Heart right ventricle (tissue), 16 donors: ENCODE results near the gene COX10. TPM values are rescaled to one million over a fixed set of nuclear protein-coding genes. Genes with fewer than 3 reads are reported as not detected.

ENCODE experiments used
- ATAC-seq, 8 donors: fragments of 200-7000 bp; cut with Tn5 transposase; one replicate each; pipeline ENCODE4 v1.9.1; 2020; ENCODE audit warnings: mild to moderate bottlenecking in 8 of 8, moderate library complexity in 8 of 8, moderate number of reproducible peaks in 1 of 8
- DNase-seq, 2 donors: peaks; one replicate each; pipeline ENCODE4 v3.0.0-alpha.2; 2020
- H3K27ac ChIP-seq, 10 donors: fragments of 200-600 bp; sonication (generic) in 2 of 10; one replicate each; pipeline versions ENCODE4 v1.5.0 to v1.8.0; 2020 to 2022; ENCODE audit warnings: mild to moderate bottlenecking in 3 of 10
- H3K27me3 ChIP-seq, 7 donors: fragments of 200-600 bp; one replicate each; pipeline ENCODE4 v1.8.0; 2021 to 2022; ENCODE audit warnings: mild to moderate bottlenecking in 2 of 7
- H3K36me3 ChIP-seq, 9 donors: fragments of 200-600 bp; sonication (generic) in 1 of 9; one replicate each; pipeline versions ENCODE4 v1.5.0 to v1.8.0; 2020 to 2022; ENCODE audit warnings: mild to moderate bottlenecking in 2 of 9
- H3K4me1 ChIP-seq, 9 donors: fragments of 200-600 bp; sonication (generic) in 1 of 9; one replicate each; pipeline versions ENCODE4 v1.5.0 to v1.8.0; 2020 to 2022; ENCODE audit warnings: mild to moderate bottlenecking in 4 of 9
- H3K4me3 ChIP-seq, 10 donors: fragments of 200-600 bp; sonication (generic) in 2 of 10; one replicate each; pipeline versions ENCODE4 v1.5.0 to v1.8.0; 2020 to 2022; ENCODE audit warnings: mild to moderate bottlenecking in 7 of 10, moderate library complexity in 2 of 10
- H3K9me3 ChIP-seq, 11 donors: fragments of 200-600 bp in 10 of 11; sonication (generic) in 2 of 11; one replicate each; pipeline versions ENCODE4 v1.5.0 to v1.8.0; 2013 to 2022; ENCODE audit warnings: mild to moderate bottlenecking in 2 of 11, control low read depth in 1 of 11, moderate library complexity in 1 of 11
- CTCF ChIP-seq, 9 donors: fragments of 200-600 bp; sonication (generic) in 2 of 9; IDR thresholded peaks; one replicate each; pipeline versions ENCODE4 v1.5.0 to v1.8.0; 2021 to 2022; ENCODE audit warnings: antibody characterized with exemption in 9 of 9, mild to moderate bottlenecking in 5 of 9, moderate library complexity in 1 of 9
- WGBS, 2 donors: extraction: QIAGEN DNeasy Blood & Tissue Kit; methylation state at CpG; one replicate each; pipeline ENCODE4 v1.1.7; 2013; ENCODE audit warnings: inconsistent platforms in 1 of 2; 5-methylcytosine and 5-hydroxymethylcytosine counted together
- intact Hi-C, 10 donors: fragments of 100-400 bp; cut with DNase I; formaldehyde crosslinking; loops; one replicate each; pipeline versions ENCODE4 v1.11.1 to v1.14.2; 2022
- polyA plus RNA-seq, 2 donors: library from polyadenylated mRNA; stranded (reverse); fragments of 200-250 nt; gene quantifications; one replicate each; pipeline ENCODE4 v1.2.3, GENCODE V29; 2013
- total RNA-seq, 10 donors: library from RNA; stranded (reverse); fragmentation: NEBNext Ultra II Directional in 3 of 10; extraction: Animal tissue kit (Norgen Biotek cat#: 25700) in 3 of 10; gene quantifications; one replicate each; pipeline versions ENCODE4 v1.2.1 to v1.2.4, GENCODE V29; 2021 to 2023
- donor health status: Arrhythmogenic right ventricular cardiomyopathy.
- donor health status: ischemic (EF 13 %, LVEDD 7.1; RV severe dilation, severe dysfunction).
- donor health status: healthy with polysubstance abuse.
- donor health status: DM: no; HTN: yes; CAD: no.
- donor health status: DM: no; HTN: no; CAD: no.
- donor health status: ischemic (EF 25% LVEDD 6.9; RV normal size, moderate dysfunction).
- donor health status: ischemic (EF 25% LVEDD 5.7; RV mildly dilated, moderate dysfunction).
- donor health status: healthy.
- donor health status: DM: yes; HTN: yes; CAD: no.
- donor health status: Ischemic cardiomyopathy.
- donor health status: ischemic (EF 35%, LVEDD 5.7; RV mildly dilated, moderate dysfunction).
- donor health status: nonischemic (EF 11% LVEDD 7.7; RV severe dilation, severe dysfunction).
- donor health status: DM: yes; HTN: yes; CAD: no.
- donor health status: PGD.
- donor health status: ischemic (EF 29% LVEDD 5.4; RV normal size, mild dysfunction).
- donor health status: nonischemic (EF 23%, LVEDD 6.1; RV moderate dilation, normal function).

COX10 gene
- total and polyA plus RNA-seq, 12 donors, result 18.7 to 73.1 (median 54.0) TPM

- DNase-seq, result no peak
- intact Hi-C loops, result no loop called here
- no peaks in the 10 kb centered on the region for H3K27me3 ChIP-seq
- H3K4me3 ChIP-seq, result no peak overlapping the region
- peaks cover 0 to 37% (median 15%) of the 10 kb centered on the region in 9 donors for H3K4me1 ChIP-seq
- TF ChIP-seq CTCF (IDR thresholded peaks at IDR 0.05), result no peak
- 92 to 95% methylated on average over 8 of the region's 8 CpGs for WGBS, 2 donors
- no peaks in the 10 kb centered on the region for H3K9me3 ChIP-seq
- H3K27ac ChIP-seq, result no peak overlapping the region
- ATAC-seq, result no peak
- peaks cover 0 to 40% (median 7%) of the 10 kb centered on the region in 9 donors for H3K36me3 ChIP-seq
Measured at GRCh38 chr17:14082848-14083247, 13.5 kb downstream of the COX10 start.

GRCh38 chr17:14084955-14085354 is 15.7 kb downstream of the COX10 start:
- intact Hi-C loops, result no loop called here
- TF ChIP-seq CTCF (IDR thresholded peaks at IDR 0.05), result no peak
- Histone ChIP-seq H3K4me3 (no peak overlapping the region), H3K9me3 (no peaks in the 10 kb centered on the region), H3K27me3 (no peaks in the 10 kb centered on the region), H3K27ac (no peak overlapping the region), H3K4me1 (peaks cover 0 to 28% (median 15%) of the 10 kb centered on the region in 9 donors), H3K36me3 (peaks cover 0 to 19% (median 0%) of the 10 kb centered on the region in 9 donors)
- 99 to 100% methylated on average over 2 of the region's 2 CpGs for WGBS, 2 donors
- DNase-seq (no peak), ATAC-seq (no peak)

- DNase-seq (no peak), ATAC-seq (no peak)
- no peak overlapping the region for H3K27ac ChIP-seq
- H3K36me3 ChIP-seq, result peaks cover 0 to 7% (median 0%) of the 10 kb centered on the region in 9 donors
- TF ChIP-seq CTCF (IDR thresholded peaks at IDR 0.05), result no peak
- H3K27me3 ChIP-seq, result no peaks in the 10 kb centered on the region
- WGBS, 2 donors, result 97 to 100% methylated on average over 2 of the region's 2 CpGs
- intact Hi-C loops, result no loop called here
- H3K9me3 ChIP-seq, result no peaks in the 10 kb centered on the region
- no peak overlapping the region for H3K4me3 ChIP-seq
- peaks cover 0 to 29% (median 15%) of the 10 kb centered on the region in 9 donors for H3K4me1 ChIP-seq
Measured at GRCh38 chr17:14086189-14086588, 16.9 kb downstream of the COX10 start.

- intact Hi-C loops, result no loop called here
- H3K4me1 ChIP-seq, result peaks cover 0 to 34% (median 16%) of the 10 kb centered on the region in 9 donors
- H3K9me3 ChIP-seq, result no peaks in the 10 kb centered on the region
- H3K27ac ChIP-seq, result no peak overlapping the region
- H3K4me3 ChIP-seq, result no peak overlapping the region
- WGBS, 2 donors, result 88 to 94% methylated on average over 1 of the region's 1 CpG
- DNase-seq, result no peak
- H3K36me3 ChIP-seq, result no peaks in the 10 kb centered on the region
- no peaks in the 10 kb centered on the region for H3K27me3 ChIP-seq
- TF ChIP-seq CTCF (IDR thresholded peaks at IDR 0.05), result no peak
- no peak for ATAC-seq
Measured at GRCh38 chr17:14089179-14089578, 19.9 kb downstream of the COX10 start.
